Hematopoietic multipotent progenitor cell treated with erythropoietin and hydrocortisone succinate and interleukin-3 and kit ligand, for 15 days (in vitro differentiated cells): ENCODE results near the gene KAT7.
A peak's percentile ranks its signal among the peaks of the same experiment; 100 is the strongest.

Experiments used
- DNase-seq: peaks from one replicate; pipeline ENCODE4 v3.0.0-alpha.2; 2015; ENCODE audit warnings: low spot score

Gene KAT7

DNA sequence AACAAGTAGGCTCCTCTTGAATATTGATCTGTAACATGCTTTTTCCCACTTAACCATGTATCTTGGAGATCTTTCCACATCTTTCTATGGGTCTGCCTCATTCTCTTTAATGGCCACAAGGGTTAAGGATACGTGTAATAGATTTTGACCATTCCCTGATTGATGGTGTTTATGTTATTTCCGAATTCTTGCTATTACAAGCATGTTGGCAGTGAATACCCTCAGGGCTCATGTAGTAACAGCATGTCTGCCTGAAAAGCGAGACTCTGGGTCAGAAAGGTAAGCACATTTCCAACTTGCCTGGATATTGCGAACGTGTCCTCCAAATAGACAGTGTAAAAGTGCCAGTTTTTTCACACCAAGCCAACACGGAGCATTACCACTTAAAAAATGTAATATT lies 54.4 kb downstream of the KAT7 start:
- DNase-seq = no peak

- DNase-seq = peak; percentile 55
Observed at GRCh38 chr17:49843774-49844350, 55.4 kb downstream of the KAT7 start.

DNA sequence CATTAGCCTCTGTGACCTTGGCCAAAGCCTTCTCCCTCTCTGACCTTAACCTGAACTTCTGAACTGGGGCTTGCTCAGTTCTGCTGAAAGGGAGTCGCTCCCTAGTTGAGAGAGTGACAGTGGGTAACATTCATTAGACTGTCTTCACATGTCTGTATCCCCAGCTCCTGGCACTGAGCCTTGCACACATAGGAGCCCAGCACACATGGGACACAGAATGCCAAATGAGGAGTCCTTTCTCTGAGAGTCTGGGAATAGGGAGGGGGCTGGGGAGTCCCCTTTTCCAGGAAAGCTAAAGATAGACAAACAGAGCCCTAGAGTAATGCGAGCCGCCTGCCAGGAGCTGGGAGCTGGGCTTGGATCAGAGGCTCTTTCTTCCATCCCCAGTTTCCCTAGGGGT lies 56.8 kb downstream of the KAT7 start:
- no peak for DNase-seq

- no peak for DNase-seq
Observed at GRCh38 chr17:49846938-49847712, 58.6 kb downstream of the KAT7 start.

GRCh38 chr17:49848019-49848473 lies 59.6 kb downstream of the KAT7 start, which contains the start of gene TAC4:
TAC4 (minus strand) TSS chr17:49848069; CDS start chr17:49848017, 52 bp downstream.
- DNase-seq = no peak

- DNase-seq = no peak
Observed at GRCh38 chr17:49848739-49849138, 60.3 kb downstream of the KAT7 start.

DNA sequence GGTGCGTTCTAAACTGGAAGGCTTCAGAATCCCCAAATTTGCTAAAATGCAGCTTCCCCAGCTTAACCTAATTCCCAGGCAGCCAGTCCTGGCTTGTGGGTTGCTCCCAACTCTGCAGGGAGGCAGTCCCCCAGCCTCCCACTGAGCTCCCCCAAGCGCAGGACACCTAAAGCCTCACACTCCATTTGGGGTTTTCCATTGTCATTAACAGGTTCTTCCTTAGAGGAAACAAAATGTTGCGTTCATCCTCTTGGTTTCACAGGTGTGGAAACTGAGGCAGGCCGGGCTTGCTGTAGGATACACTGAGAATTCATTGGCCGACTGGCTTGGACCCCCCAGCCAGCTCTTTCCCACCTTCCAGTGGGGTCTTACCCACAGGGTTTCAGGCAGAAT lies 61.7 kb downstream of the KAT7 start:
- DNase-seq = no peak

DNA sequence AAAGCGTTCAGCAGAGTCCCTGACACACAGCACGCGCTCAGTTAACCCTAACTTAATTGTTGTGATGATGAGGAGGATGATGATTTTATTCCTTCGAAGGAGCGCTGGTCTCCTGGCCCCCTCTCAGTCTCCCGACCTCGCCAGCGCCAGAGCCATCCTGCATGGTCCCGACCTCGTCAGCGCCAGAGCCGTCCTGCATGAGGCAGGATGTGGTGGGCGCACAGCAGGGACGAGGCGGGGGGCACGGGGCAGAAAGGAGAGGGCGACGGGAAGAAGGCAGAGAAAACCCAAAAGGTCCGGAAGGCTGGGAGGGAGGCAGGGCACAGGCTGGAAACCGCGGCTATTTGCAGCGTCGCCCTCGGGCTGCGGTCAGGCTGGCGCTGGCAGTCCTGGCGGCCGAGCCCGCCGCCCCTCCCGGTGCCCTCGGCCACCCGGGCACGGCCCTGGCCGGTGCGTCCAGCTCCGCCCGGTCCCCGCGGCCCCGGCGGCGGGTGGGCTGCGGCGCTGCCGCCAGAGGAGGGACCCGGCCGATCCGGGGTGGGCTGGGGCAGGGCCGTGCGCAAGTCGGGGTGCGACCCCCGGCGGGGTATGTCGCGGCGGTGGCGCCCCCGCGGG lies 62.4 kb downstream of the KAT7 start:
- DNase-seq = no peak

DNA sequence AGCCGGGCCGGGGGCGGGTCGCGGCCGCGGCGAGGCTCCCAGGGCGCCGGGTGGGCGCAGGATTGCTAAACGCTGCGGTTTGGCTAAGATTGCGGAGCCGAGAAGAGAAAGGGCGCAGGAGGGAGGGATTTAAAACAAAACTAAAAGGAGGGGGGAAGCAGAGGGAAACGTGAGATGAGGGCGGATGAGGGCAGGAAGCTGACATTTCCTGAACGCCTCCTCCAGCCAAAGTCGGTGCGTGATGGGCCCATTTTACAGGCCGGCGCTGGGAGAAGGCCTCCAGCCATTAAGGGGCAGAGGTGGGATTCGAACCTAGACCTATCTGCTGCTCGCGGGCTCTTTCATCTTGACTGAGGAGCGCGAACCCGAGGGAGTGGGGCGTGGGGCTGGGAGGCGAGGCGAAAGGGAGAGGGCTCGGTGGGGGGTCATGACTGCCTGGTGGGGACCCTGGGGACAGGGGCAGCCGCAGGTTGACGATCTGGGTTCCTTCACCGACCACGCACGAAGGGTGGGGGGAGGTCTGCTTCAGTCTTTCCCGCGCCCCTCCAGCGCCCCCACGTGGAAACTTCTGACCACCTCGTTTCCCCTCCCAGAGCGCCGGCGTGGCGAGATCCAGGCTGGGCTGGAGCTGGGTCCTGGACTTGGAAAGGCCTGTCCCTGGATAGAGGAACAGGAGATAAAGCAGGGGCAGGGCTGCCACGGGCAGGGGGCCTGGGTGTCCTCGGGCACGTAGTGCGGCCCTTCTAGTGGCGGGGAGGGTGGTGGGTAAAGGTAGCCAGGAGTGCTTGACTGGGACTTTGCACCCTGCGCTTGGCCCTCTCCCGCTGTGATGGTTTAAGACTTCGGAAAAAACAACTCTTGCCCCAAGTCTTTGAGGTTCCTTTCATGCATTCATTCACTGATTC lies 63.2 kb downstream of the KAT7 start:
- DNase-seq = no peak

GRCh38 chr17:49853470-49854015 lies 65.1 kb downstream of the KAT7 start:
- DNase-seq = no peak

- DNase-seq = no peak
Observed at GRCh38 chr17:49854126-49854525, 65.6 kb downstream of the KAT7 start.

- DNase-seq = no peak
Observed at GRCh38 chr17:49858796-49859195, 70.3 kb downstream of the KAT7 start.

DNA sequence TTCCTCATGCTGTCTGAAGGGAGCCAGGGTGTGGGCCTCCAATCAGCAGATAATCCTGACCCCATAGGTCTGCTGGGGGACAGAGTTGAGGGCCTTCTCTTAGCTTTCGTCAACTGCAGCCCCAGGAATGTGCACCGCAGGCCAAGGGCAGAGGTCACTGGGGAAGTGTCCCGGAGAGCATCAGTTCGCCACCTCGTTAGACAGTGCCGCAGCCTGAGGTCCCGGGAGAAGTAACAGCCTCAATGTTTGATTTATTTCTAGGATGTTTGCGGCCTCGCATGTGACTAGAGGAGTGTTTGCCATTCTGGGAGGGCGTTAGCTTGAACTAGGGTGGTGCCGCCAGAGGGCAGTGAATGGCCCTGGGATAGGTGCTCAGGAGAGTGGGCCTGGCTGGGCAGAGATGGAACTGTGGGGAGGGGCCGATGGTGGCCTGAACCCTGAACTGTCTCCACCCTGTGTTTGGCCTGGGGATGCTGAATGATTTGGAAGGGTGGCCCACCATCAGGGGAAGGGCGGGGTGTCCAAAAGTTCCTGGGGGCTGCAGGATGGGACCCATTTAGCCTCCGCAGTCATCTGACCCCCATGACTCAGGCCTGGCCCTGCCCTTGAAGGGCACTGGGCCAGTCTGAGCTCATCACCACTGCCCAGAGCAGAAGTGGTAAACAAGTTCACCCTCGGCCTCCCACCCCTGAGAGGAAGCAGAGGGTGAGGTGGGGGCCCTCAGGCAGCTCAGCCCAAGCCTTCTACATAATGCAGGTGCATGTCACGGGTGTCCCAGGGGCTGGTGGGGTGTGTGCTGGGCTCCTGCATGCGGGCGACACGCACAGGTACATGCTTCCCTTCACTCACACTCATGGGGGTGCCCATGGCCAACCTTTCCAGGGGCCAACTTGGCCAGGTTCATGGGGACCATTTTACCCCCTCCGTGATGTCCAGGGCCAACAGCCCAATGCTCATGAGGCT lies 71.8 kb downstream of the KAT7 start:
- no peak for DNase-seq

- DNase-seq = peak; percentile 57
Observed at GRCh38 chr17:49861150-49861884, 72.8 kb downstream of the KAT7 start.

- no peak for DNase-seq
Observed at GRCh38 chr17:49862781-49863331, 74.4 kb downstream of the KAT7 start.

- DNase-seq = no peak
Observed at GRCh38 chr17:49866019-49866380, 77.5 kb downstream of the KAT7 start.

DNA sequence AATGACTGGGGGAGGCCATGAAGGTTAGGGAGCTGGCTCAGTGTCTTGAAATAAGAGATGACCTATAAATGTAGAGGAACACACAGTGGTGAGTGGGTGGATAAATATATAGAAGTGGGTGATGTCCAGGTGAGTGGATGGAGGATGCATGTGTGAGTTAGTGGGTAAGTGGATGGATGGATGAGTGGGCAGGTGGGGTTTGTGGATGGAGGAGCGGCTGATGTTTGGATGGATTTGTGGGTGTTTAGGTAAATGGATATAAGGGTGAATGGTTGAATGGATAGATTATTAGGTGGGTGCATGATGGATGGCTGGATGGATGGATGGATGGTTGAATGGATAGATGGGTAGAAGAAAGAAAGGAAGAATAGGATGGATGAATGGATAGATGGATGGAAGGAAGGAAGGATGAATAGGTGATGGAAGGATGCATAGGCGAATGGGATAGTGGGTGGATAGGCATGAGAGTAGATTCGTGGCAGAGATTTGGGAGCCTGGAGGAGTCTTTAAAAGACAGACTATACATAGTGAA lies 78.5 kb downstream of the KAT7 start:
- no peak for DNase-seq

GRCh38 chr17:49869038-49869374 lies 80.5 kb downstream of the KAT7 start:
- no peak for DNase-seq

DNA sequence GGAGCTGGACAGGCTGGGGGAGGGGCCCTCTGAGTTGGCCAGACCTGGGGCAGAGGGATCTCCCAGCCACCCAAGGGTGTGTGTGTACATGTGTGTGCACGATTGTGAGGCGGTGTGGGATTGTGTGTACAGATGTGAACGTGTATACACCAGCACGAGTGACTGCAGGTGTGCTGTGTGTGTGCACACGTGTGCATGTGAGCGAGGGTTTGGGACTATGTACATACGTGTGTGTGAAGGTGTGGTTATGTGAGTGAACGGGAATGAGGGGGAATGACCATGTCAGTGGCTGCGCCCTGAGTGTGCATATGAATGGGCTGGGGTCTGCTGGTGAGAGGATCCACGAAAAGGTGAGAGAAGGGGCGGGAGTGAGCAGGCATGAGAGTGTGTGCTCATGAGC lies 81.8 kb downstream of the KAT7 start:
- no peak for DNase-seq

DNA sequence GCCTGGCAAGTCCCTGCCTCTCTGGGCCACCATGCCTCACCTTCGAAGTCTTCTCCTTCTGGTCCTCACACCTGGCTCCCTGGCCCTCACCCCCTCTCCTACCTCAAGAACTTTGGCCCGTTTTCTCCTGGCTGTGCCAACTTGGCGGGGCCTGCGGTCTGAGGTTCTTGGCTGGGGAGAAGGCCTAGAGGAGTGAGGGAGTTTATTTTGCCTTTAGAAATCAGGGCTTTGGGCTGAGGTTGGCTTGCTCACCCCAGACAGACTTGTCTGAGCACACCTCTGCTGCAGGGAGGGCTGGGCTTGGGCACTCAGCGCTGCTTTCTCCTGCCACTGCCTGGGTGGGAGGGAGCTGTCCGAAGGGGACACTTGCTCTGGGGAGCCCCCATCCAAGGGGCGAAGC lies 82.7 kb downstream of the KAT7 start:
- DNase-seq = no peak
